KG1 (cell line): ENCODE measurements around the gene SH3D19.

ENCODE experiments used
- DNase-seq: peaks from one replicate; lab custom pipeline; 2025; lab: John Stamatoyannopoulos, UW

Gene SH3D19

GRCh38 chr4:151231915-151232595 lies 93.3 kb downstream of the SH3D19 start:
- DNase-seq: no peak

- DNase-seq: no peak
Measured at GRCh38 chr4:151228189-151229119, 97.0 kb downstream of the SH3D19 start.

GRCh38 chr4:151227731-151228130 lies 97.7 kb downstream of the SH3D19 start:
- no peak for DNase-seq

DNA sequence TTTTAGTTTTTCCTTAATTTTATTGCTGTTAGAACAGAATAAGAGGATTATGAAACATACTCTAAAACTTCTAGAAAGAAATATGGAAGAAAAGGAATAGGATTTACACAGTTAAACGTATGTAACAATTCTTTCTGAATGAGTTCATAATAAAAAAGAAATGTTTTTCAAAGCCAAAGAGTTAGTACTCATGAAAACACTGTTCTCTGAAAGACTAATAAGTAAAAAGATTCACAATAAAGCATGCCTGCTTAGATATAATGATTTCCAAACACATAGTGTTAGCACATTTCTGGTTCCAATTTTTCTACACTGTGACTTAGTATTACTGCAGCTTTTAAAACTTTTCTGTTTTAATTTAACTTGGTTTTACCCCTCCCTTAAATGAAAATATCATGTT lies 98.2 kb downstream of the SH3D19 start:
- DNase-seq: no peak

- no peak for DNase-seq
Measured at GRCh38 chr4:151226004-151226932, 99.1 kb downstream of the SH3D19 start.

- DNase-seq: no peak
Measured at GRCh38 chr4:151223465-151223864, 101.9 kb downstream of the SH3D19 start.

GRCh38 chr4:151219948-151220347 lies 105.5 kb downstream of the SH3D19 start:
- DNase-seq: no peak

GRCh38 chr4:151219091-151219490 lies 106.3 kb downstream of the SH3D19 start:
- no peak for DNase-seq

DNA sequence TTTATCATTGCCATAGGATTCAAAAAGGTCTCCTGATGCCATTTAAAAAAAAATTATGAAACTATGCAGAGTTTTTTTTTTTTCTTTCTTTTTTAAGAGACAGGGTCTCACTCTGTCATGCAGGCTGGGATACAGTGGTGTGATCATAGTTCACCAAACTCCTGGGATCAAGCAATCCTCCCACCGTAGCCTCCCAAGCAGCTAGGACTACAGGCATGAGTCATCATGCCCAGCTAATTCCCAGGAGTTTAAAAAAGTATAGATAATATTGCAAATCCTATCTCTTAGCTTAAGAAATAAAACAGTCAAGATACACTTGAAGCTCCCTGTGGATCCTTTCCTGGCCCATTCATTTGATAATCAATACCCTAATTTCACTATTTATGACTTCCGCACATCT lies 107.1 kb downstream of the SH3D19 start:
- no peak for DNase-seq

- DNase-seq: no peak
Measured at GRCh38 chr4:151217326-151217725, 108.1 kb downstream of the SH3D19 start.

DNA sequence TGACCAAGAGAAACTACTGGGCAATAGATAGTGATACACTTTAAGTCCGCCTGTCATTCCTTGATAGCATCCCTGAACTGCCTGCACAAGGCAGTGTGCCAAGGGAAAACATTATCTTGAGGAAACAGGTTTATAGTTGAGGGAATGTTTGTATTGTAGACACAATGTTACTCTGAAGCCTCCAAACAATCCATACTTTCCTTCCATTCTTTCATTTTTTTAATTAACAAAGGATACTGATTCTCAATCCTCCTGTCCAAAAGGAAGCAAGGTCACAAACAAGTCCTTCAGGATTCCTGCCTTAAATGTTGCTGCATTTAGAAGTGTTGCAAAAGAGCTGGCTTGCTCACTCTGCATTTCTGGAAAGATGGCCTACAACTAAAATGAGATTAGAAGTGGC lies 110.1 kb downstream of the SH3D19 start:
- DNase-seq: no peak

DNA sequence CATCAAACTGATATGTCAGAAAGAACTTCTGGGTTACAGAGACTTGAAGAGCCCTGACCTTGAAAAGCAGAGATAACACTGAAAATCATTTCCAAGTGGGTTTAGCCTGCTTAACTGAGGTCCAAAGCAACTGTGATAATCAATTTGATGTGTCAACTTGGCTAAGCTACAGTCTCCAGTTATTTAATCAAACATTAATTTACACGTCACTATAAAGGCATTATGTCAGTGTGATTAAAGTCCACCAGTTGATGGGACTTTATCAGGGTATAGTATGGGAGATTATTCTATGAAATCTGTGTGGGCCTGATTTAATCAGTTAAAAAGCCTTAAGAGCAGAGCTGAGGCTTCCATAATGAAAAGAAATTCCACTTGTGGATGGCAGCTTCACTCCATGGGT lies 117.5 kb downstream of the SH3D19 start:
- no peak for DNase-seq

DNA sequence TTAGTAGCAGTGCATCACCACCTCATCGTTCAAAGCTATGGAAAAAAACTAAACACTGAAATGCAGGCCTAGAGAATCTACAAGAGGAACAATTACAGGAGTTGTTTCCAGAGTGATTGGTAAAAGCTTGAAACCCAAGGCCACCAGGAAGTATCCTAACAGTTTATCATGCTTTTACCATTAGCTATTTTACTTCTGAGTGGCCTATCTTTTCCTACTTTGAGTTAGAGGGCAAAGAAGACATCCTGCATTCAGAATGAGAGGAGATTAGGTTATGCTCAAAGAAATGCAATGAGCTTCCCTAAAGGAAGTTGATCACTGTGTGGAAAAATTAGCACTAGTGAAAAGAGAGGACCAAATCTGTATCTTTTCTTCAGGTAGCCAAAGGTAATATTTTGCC lies 118.2 kb downstream of the SH3D19 start:
- no peak for DNase-seq

- DNase-seq: no peak
Measured at GRCh38 chr4:151206241-151207005, 119.0 kb downstream of the SH3D19 start.

DNA sequence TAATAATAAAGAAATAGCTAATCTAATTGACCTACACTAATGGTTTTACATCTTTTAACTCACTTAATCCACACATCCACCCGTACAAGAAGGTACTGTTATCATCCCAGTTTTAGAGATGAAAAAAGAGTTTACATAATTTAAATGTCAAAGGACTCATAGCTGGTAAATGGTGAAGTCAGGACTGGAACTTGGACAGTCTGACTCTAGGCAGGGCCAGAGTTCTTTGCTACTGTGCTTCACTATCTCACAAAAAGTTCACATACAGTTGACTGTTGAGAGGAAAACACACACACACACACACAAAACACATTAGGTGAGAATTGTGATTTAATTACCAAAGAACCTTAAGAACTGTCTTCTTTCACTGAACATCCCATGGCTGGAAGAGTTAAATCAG lies 119.7 kb downstream of the SH3D19 start:
- no peak for DNase-seq

DNA sequence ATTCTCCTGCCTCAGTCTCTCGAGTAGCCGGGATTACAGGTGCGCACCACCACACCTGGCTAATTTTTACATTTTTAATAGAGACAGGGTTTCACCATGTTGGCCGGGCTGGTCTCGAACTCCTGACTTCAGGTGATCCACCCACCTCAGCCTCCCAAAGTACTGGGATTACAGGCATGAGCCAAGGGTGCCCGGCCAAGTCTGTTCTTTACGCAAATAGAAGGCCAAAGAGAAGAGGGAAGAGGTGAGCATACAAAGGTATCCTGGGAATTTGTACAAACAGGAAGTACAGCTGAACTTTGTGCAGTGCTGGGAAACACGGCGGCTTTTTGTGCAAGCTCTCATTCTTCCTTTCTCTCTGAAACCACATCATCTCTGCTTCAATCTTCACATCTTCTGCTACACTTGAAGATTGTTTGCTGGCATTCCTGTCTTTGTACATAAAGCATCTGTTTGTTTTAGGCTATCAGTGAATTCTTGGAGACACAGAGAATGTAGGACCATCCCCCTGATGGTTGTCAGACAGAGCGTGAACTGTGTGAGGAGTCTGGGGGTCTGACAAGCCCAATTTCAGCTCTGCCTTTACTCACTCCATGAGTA lies 120.4 kb downstream of the SH3D19 start:
- DNase-seq: no peak

DNA sequence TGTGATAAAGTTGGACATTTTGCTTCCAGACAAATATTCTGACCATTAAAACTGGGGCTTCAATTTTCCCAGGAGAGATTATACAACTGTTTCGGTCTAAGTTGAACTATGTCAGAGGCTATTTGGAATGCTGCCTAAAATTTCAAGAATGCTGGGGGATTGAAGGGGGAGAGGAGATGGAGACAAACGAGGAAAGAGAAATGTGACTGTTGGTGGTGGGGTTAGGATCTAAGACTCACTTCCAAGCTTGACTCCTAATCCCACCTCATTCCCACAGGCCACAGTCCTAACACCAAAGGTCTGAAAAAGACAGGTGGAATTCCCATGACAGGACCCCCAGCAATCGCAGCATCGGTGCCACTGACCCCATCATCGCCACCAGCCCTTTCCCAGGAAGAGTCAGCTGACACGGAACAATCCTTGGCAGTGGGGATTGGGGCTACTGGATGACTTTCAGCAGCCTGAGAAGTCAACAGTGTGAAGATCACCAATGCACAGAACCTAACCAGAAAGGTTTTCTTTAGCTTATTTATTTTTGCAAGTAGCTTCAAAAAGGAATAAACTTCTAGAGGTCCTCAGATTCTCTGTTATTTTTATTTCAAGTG lies 122.5 kb downstream of the SH3D19 start:
- DNase-seq: no peak

DNA sequence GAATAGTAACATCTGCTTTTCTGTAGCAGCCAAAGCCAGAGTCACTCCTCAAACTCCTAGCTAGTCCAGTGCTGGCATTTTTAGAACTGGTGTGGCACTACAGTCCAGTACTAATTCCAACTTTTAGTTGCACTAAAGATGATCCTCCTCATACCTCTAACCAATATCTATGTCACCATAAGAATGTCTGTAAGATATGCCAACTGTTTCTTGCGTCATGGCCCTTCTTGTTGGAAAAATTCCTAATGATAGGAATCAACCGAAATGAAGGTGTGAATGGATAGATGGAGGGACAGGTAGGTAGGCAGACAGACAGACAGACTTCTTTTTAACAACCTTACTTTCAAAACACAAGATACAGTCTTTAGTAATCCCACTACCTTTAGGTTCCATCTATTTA lies 123.0 kb downstream of the SH3D19 start:
- DNase-seq: no peak

GRCh38 chr4:151199319-151200190 lies 125.8 kb downstream of the SH3D19 start:
- DNase-seq: no peak

GRCh38 chr4:151198748-151199147 lies 126.7 kb downstream of the SH3D19 start:
- no peak for DNase-seq
